HG02759 (cell line): ENCODE measurements around the gene MRTFA.

Experiments
- ATAC-seq: cut with Tn5 transposase; IDR thresholded peaks from one replicate; pipeline ENCODE4 v1.9.1; 2021; ENCODE audit warnings: mild to moderate bottlenecking, moderate library complexity; ENCODE audit not compliant: unreplicated experiment

MRTFA gene

GRCh38 chr22:40434106-40434505, 202.4 kb downstream of the MRTFA start:
- ATAC-seq, result no peak

DNA sequence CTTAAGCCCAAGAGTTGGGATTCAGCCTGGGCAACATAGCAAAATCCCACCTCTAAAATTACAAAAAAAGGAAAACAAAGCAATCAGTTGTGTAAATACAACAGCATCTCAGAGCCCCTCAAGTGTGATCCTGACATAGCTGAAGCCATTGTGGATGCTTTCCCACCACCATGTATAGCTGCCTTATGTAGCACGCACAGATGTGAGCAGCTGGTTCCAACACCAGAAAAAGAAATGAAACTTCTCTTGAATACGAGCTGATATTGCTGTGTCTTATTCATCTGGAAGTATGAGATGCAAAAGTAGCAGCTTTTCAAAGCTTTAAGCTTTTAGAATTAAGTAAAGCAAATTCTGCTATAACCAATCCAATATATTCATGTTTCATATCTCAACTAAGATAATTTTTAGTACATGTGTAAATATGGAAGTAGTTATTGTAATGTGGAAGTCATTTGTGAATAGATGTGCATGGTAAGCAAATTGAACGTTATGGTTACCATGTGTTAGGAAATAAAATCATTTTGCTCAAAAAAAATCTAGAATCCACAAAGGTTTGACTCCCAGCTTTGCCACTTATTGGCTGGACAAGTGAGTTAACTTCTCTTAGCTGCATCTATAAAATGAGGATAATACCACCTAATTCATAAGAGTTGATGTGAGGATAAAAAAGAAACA, 203.0 kb downstream of the MRTFA start:
- ATAC-seq, result no peak

DNA sequence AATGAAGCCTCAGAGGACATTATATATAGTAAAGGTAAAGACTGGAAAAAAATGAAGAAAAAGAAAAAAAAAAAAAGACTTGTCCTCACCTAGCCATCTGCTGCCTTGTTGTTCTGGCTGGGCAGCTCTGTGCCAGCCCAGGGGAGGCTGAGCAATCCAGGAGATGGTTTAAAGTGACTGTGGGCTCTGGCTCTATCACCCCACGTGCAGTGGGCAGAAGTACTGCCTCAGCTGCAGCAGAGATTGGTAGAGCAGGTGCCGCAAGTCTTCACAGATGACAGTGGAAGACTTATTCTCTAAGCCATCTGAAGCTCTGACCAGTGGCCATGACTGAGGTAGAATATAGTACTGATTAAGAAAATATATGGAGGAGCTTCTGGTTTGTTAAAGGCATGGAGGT, 203.9 kb downstream of the MRTFA start:
- no peak for ATAC-seq

- ATAC-seq, result no peak
Observed at GRCh38 chr22:40432157-40432556, 204.4 kb downstream of the MRTFA start.

GRCh38 chr22:40430991-40431390, 205.5 kb downstream of the MRTFA start:
- ATAC-seq, result no peak

GRCh38 chr22:40429481-40429880, 207.0 kb downstream of the MRTFA start:
- ATAC-seq, result no peak

GRCh38 chr22:40428796-40429195, 207.7 kb downstream of the MRTFA start:
- ATAC-seq, result no peak

DNA sequence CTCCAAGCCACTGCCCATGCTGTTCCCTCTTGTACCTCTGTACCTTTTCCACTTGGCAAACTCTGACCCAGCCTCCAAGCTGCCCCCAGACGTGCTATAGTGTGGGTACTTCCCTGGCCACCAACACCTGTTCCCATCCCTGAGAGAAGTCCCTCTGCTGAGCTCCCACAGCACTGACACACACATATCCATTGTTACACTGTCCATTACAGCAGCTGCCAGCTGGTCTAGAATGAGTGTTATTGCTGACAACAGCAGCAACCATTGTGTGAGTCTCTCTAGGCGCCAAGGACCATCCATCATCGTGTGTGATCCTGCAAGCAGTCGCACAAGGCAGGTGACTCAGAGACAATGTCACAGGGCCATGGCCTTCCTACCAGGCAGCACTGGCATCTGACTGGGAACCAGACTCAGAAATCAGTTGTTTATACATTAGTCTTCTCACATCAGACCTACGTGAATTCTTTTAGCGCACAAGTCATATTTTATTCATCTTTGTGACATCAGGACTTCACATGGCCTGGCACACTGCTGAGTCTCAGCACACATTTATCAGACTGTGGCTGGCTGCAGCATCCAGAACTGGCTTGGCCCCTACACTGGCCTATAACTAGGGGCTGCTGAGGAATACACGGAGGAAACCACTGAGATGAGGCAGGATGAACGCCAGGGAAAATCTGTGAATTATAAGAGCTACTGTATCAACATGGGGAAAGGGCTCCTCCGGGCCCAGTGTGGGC, 209.8 kb downstream of the MRTFA start:
- no peak for ATAC-seq

GRCh38 chr22:40425082-40425481, 211.4 kb downstream of the MRTFA start:
- ATAC-seq, result no peak

GRCh38 chr22:40423882-40424640, 212.5 kb downstream of the MRTFA start:
- no peak for ATAC-seq

GRCh38 chr22:40423310-40423688, 213.2 kb downstream of the MRTFA start:
- ATAC-seq, result no peak

DNA sequence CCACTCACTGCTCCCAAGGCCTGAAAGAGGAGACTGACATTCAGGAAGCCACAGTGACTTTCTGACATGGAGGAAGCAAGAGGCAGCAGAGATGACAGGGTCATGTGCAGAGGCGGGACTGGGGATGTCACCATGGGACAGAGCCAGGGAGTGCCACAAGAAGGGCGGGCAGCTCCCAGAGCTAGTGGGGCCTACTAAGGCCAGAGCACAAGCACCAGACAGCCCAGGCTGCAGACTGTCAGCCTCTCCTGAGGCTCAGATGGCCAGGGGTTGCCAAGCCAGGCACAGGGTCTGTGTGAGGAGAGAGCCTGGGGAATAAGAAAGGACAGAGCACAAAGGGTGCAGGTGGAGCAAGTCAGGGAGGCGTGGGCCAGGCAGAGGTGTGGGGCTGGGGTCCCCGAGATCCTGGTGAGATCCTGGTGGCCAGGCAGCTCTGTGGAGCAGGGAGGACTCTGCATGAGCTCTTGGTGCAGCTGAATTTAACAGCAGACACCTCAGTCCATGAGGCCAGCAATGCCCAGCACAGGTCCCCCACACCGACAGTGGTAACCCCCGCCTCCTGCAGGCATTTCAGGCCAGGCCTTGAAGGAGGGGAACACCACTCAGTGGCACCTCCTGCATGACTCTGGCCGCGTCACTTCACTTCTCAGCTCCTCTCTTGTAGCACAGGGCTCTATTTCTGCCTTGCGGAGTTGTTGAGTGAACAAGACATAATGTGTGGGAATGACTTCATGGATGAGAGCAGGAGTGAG, 213.8 kb downstream of the MRTFA start:
- ATAC-seq, result no peak

DNA sequence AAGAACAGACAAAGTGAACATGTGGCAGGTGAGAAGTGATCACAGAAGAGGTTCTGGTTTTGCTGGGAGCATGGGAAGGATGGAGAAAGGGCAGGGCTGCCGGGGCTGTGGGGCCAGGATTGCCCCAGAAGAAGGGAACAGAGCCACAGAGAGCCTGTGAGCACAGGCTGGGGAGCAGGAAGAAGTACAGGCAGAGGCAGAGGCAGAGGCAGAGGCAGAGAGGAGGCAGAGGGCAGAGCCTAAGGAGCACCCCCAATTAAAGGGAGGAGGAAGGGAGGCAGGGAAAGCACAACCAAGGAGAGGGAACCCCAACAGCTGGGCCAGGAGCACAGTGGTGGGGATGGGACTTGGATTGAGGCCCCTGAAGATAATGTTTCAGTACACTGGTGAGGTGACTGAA, 214.6 kb downstream of the MRTFA start:
- ATAC-seq, result no peak

- ATAC-seq, result no peak
Observed at GRCh38 chr22:40421082-40421350, 215.5 kb downstream of the MRTFA start.

- no peak for ATAC-seq
Observed at GRCh38 chr22:40420341-40421081, 216.0 kb downstream of the MRTFA start.

- ATAC-seq, result no peak
Observed at GRCh38 chr22:40419718-40420117, 216.8 kb downstream of the MRTFA start.

DNA sequence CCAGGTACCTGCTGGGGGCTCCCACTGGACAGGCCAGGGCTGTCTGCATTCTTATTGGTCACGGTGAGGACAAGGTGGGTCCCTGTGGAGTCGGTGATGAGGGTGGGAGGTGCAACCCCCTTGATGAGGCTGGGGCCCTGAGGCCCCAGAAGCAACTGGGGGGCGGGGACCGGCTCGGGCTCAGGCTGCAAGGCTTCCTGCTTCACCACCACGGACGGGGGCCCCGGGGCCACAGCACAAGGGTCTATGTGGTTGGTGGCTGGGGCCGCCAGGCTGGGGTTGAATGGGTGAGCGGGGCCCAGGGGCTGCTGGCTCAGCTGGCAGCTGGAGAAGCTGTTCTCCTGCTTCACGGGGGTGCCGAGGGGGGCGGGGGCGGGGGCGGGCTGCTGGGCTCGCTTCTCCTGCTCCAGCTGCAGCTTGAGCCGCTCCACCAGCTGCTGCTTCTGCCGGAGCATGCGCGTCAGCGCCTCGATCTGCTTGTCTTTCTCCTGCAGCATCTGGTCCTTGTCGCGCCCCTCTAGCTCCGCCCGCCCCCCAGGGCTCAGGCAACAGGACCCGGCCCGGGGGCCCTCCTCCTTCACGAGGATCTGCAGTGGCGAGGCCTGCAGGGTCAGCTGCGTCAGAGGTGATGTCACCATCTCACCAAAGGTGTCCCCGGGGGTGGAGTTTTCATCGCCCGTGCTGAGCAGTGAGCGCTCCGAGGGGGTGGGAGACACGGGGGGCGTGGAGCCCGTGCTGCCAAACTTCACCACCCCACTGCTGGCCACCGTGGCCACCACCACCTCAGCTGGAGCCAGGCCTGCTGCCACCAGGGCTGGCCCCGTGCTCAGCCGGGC, 217.9 kb downstream of the MRTFA start:
- no peak for ATAC-seq

GRCh38 chr22:40417881-40418280, 218.6 kb downstream of the MRTFA start:
- no peak for ATAC-seq

- no peak for ATAC-seq
Observed at GRCh38 chr22:40417041-40417440, 219.5 kb downstream of the MRTFA start.

- no peak for ATAC-seq
Observed at GRCh38 chr22:40416636-40417035, 219.9 kb downstream of the MRTFA start.
